Muscle of arm (tissue), 12 donors: ENCODE data around the gene RPH3AL. TPM values are rescaled to one million over a fixed set of nuclear protein-coding genes. Genes with fewer than 3 reads are reported as not detected.
"Not testable (repeated sequence)": the region's sequence is repeated elsewhere in the genome, so short reads cannot be mapped to it uniquely, and the experiment has no call there.

Source experiments
- DNase-seq: peaks from one replicate; pipeline ENCODE4 v3.0.0-alpha.2; 2013
- polyA plus RNA-seq, 12 donors: library from polyadenylated mRNA; unstranded; fragments of 120-200 nt; gene quantifications; one replicate each; pipeline ENCODE4 v1.2.1, GENCODE V29; 2013; ENCODE audit not compliant: insufficient read length in 12 of 12

Gene RPH3AL
- polyA plus RNA-seq, 12 donors, result 2.5 to 16.6 (median 4.4) TPM; not detected in 1

DNA sequence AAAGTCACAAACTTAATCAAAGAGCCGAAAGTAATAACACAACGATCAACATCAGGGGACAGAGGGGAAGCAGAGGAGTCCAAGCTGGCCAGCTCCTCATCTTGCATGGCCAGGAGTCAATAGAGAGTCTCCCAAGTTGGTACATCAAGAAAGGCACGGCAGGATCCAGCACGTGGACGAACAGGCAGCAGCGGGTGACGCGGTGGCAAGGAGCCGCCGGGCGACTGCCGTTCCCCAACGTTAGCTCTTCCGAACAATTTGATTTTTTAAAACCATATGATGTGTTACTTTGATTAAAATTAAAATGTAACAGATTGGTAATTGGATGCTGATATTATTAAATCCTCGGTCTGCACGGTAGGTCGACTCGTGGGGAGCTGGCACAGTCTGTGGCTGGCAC, 89.3 kb downstream of the RPH3AL start:
- DNase-seq, result no peak

DNA sequence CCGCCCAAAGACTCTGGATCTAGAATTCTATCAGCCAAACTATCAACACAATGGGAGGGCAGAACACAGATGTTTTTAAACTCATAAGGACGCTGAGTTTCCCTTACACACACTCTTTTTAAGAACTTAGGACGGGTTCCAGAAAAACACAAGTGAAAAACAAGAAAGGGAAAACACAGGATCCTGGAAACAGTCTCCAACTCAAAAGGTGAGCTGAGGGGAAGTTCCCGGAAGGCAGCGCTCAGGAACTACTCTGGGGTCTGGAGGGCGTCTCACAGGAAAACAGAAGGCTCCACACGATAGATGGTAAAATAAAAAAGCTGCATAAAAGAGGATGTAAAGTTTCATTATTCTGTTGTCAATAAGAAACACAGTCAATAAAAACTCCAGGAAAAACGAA, 91.0 kb downstream of the RPH3AL start:
- DNase-seq, result no peak

DNA sequence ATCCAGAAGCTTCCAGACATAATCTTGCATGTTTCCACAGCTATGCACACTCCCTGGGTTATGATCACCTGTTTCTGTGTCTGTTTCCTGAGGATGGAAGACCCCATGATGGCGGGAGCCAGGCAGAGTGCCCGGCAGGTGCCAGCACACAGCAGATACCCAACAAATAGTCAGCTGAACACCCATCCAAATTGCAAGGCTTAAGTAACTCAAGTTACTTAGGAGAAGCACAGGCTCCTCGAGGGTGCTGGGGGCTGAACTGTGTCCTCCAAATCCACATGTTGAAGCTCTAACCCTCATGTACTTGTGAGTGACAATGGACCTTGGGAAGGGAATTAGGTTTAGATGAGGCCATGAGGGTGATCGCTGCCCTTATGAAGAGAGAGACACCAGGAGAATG, 91.7 kb downstream of the RPH3AL start:
- DNase-seq, result no peak

DNA sequence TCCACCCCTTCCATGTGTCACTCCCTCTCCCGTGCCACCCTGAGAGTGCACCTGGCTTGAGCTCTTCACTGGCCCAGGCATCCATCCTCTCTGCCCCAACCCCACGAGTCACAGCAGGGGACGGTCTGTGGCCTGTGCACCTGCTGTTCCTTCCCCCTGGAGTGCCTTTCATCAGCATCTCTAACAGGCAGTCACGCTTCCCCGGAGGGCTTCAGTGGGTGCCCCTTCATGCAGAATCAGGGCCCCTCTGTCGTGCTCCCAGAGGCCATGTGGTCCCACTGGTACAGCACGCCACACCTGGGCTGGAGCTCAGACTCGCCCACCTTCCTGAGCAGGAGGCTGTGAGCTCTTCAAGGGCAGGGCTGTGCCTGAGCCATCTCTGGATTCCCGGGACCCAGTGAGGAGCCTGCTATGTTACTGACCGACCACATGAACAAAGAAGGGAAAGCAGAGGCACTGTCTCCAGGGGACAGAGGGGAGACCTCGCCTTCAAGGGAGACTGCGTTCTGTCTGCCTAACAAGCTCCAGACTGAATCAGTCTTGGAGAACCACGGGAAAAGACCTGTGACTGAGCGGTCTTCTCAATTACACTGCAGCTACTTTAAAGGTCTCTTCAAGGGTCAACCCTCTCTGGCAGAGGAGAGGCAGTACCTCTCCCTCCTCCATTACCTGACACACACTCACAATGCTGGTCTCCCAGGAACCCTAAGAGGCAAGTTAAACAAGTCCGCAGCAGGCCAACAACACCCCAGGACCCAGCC, 92.4 kb downstream of the RPH3AL start:
- DNase-seq, result no peak

DNA sequence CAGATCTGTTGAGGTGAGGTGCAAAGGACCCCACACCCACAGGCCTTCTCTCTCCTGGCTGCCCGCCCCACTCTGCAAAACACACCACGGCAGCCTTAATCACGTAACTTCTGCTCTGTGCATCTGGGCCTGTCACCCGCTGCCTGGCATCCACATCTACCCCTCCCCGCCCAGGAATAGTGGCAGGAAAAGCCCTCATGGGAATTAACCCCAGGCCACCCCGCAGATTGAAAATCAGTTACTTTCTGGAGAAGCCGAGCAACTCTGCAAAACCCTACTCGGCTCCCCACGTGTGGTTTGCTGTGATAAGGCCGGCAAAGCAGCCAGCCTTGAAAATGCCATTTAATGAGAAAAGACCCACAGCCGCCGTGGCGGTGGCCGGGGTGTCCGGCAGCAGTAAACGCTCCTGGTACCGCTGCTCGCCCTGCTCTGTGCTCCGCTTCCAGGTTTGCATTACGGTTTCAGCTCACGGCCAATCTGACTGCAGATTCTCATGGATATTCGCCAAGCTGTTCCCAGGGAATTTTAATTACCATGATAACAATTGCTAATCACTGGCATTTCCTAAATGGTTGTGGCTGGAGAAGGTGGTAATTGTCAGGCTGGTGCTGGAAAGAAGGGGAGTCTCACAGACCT, 93.1 kb downstream of the RPH3AL start:
- DNase-seq, result no peak

DNA sequence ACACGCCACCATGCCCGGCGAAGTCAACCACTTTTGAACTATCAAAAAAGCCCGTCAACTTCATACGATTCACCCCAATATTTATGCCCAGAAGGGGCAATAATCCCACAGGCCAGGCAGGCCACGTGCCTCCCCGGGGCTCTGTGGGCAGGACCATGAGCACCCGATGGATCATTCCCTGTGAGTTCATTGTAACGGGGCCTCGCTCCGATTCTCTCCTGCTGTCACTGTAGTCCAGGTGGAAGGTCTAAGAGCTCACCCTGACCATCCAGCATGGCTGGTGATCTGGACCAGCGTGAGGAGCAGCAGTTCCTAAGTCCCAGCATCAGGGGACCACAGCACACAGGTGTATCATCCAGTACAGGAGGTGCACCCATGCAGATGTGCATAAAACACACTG, 93.7 kb downstream of the RPH3AL start:
- DNase-seq, result no peak

DNA sequence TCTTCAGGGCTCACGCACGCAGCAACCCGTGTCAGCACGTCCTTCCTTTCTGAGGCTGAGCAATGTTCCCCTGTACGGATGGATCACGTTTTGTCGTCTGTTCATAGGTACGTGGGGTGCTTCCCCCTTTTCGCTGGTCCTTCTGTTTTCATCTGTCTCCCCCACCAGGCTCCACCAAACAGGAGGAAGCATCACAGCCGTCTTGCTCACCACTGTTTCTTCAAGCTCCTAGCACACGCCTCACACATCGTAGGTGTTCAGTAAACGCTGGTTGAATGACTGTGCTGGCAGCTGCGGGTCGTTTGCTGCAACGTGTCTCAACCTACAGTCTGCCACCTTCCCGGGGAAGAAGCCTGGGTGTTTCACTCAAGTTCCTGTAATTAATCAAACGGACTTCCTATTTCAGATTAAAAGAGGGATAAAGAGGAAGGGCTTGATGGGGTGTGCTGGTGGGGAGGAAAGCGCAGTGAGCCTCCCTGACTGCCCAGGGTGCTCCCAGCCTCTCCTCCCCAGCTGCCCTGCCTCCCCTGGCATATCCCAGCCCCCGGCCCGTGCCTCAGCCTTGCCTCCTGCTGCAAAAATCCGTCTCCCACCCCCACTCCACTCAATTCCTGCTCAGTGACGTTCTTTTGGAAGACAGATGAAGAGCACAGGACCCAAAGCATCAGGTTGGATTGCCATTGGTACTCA, 94.4 kb downstream of the RPH3AL start:
- DNase-seq, result no peak

DNA sequence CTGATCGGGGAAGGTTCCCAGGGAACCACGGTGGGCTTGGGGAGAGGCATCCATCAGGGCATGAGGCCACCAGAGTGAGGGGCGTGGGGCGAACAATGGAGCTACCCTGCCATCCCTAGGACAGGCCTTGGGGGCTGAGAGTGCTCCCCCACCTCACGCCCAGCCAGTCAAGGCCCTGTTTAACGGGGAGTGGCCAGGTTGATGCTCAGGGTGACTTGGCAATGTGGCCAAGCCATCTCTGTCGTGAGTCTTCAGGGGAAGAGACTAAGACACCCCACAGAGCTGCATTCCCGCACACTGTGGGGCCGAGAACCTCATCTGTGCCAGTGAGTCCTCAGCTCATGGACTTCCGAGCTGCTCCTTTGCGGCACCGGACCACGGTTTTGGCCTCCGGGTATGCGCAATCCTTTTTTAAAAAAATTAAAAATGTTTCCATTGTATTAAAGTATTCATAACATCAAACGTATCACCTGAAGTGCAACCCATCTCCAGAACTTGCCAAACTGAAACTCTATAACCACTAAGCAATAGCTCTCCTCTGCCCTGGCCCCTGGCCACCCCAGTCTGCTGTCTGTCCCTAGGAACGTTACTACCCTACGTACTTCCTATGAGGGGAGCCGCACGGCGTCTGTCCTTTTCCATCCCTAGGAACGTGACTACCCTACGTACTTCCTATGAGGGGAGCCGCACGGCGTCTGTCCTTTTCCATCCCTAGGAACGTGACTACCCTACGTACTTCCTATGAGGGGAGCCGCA, 99.3 kb downstream of the RPH3AL start:
- DNase-seq, result no peak

DNA sequence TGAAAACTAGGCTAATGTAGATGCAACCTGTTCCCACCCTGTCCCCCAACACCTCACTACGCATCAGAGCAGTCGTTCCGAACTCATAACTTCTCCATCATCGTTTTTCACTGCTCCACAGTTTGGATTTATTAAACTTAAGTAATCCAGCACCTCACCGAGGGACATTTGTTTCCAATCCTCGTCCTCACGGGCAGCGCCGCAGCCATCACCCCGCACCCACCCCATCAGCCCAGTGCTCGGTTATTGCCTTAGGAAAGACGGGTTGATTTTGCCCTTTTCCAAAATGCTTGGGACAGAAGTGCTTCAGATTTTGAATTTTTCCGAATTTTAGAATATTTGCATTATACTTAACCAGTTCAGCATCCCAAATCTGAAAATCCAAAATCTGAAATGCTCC, 100.2 kb downstream of the RPH3AL start:
- DNase-seq, result no peak

DNA sequence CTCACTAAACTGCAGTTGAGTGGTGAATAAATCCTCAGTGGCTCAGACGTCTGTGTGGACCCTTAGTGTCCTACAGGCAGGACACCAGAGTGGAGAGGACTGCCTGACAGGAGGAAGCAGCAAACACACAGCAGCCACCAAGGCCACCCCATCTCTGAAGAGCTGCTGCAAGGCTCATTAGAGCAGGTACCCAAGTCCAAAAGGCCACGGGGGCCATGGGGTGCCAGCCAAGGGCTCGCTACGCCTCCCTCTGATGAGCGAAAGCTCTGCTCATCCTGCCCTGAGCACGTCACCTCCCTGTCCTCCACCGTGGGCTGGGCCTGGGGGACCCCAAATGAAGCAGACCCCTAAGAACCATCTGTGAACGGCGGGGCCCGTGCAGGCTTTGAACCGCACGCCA, 101.1 kb downstream of the RPH3AL start:
- no peak for DNase-seq

DNA sequence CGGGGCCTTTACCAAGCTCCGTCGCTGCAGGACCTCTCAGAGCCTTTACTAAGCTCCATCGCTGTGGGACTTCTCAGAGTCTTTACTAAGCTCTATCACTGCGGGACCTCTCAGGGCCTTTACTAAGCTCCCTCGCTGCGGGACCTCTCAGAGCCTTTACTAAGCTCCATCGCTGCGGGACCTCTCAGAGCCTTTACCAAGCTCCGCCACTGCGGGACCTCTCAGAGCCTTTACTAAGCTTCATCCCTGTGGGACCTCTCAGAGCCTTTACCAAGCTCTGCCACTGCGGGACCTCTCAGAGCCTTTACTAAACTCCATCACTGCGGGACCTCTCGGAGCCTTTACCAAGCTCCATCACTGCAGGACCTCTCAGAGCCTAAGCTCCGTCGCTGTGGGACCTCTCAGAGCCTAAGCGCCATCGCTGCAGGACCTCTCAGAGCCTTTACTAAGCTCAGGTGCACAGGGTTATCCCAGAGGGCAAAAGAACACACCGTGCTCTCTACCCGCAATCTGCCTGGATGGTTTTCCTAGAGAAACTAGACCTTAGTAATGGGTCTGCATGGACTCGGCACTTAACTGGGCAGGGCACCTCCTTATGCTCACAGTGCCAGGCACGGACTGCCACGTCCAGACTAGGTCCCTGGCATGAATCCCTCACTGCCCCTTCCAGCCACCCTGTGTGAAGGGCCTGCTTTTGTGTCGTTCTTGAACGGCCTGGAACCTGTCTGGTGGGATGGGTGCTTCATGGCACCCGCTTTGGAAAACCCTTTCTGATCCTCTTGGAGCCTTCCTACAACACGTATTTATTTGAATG, 101.9 kb downstream of the RPH3AL start:
- DNase-seq, result no peak

DNA sequence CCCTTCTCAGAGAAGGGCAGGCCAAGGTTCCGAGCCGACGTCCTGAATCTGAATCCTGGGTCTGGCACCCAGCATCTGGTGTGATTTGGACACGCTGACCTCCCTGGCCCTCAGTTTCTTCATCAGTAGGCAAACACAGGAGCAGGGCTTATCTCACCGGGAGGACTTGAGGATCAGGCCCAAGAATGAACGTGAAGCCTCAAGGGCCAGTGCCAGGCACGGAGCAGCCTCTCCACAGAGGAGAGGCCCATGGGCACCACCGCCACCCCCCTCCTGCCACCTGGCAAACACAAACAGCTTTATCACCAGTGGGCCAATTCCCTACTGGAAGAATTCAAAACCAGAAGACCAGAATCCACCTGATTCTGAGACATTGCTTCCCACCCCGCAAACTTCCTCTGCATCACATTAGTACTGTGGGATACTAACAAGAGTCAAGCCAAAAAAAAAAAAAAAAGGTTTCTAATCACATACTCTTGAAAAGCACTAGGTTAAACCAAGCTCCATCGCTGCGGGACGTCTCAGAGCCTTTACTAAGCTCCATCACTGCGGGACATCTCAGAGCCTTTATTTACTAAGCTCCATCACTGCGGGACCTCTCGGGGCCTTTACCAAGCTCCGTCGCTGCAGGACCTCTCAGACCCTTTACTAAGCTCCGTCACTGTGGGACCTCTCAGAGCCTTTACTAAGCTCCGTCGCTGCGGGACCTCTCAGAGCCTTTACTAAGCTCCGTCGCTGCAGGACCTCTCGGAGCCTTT, 103.2 kb downstream of the RPH3AL start:
- DNase-seq, result no peak

DNA sequence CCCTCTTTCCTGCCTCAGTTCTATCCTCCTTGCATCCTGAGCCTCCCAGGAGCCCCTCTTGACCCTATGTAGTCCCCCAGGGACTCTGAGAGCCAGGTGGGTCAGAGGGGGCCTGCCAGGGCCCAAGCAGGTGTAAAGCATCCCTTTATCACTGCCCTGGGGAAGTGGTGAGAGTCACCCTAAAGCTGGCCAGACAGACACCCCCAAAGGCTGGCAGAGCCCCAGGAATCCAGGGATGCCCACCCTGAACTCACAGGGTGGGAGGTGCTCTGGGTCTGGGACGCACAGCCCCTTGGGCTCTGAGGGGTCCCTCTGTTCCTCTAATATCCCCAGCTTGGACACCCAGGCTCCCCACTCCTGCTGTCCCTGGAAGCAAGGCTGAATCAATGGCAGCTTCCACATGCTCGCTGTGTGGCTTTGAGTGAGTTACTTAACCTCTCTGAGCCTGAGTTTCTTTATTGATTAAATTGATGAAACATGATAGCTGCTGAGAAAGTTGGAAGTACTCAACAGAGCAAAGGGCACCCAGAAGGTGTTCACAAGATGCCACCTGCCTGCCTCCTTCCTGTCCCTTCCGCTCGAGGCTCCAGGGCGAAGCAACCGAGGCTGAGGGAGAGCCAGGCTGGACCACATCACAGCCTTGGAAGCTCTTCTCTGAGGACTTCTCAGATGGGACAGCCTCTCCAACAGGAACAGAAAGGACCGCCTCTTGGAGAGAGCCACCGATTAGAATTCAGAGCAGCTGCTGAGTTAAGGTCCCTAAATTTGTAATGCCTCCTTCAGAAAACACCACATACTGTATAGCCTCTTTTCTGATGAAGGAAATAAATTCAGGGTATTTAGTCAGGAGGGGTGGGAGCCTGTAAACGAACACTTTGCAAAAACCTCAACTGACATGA, 104.0 kb downstream of the RPH3AL start:
- DNase-seq, result no peak

DNA sequence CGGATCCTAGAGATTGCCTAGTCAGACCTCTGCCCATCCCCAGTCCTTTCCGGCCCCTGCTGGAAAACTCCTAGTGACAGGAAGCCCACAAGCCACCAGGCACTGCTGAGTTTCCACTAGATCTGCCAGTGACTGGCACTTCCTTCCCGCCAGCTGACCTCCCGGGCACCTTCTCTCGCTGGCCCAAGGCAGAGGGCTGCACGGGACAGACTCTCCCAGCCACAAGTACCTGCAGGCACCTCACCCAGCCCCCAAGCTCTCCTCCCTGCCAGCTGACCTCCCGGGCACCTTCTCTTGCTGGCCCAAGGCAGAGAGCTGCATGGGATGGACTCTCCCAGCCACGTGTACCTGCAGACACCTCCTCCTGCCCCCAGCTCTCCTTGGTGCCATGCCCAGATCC, 104.8 kb downstream of the RPH3AL start:
- no peak for DNase-seq

DNA sequence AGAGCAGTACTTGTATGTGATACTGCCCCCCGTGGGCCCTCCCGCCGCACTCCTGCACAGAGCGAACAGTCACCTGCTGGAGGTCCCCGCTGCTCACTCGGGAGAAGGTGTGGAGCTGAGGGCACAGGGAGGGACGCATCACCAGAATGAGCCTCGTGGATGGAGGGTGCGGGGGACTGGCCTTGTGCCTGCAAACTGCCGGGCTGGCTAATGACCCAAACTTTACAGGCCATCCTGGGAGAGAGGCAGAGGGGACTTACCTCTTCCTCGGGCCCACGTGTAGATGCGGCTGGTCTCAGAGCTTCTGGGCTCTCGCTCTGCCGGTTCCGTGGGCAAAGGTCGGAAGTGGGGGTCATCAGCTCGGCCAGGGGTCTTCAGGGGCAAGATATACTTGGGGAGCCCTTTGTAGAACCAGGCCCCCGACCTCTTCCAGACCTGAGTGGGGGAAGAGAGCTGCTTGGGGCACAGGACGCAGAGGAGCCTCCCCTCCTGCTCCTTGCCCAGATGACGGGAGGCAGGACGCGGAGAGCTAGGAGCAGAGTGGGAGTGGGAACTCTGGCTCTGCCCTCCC, 105.7 kb downstream of the RPH3AL start:
- DNase-seq, result no peak

DNA sequence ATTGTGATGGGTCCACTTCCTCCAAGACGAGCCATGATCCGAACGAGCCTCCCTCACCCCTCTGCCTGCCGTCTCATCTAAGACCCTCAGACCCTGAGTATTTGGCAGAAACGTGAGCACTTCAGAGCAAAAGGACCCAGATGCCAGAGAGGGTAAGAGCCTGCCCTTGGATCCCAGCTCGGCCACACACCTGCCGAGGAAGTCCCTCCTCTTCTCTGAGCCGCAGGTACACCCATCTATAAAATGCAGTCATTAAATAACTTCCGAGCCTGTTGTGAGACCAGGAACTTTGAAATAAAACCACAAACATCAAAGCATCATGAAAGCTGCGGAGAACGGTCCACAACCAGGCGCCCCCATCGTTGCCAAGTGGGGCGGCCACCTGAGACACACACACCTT, 106.4 kb downstream of the RPH3AL start:
- DNase-seq, result no peak

DNA sequence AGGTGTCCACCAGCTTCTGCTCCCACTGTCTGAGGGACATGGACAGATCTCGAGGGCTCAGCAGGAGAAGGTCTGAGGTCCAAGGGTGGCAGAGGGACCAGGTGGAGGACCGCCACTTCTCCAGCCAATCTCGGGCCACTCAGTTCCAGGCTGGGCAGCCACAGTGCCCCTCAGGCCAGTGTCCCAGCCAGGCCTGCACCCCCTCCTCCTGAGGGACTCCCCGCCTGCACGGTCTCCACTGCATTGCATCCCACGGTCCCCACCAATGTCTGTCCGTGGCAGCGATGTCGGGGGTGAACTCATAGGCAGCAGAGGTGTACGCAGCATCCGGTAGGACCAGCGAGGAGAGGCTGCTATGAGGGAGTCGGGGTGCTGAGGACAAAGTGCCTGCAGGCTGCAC, 107.0 kb downstream of the RPH3AL start:
- no peak for DNase-seq

DNA sequence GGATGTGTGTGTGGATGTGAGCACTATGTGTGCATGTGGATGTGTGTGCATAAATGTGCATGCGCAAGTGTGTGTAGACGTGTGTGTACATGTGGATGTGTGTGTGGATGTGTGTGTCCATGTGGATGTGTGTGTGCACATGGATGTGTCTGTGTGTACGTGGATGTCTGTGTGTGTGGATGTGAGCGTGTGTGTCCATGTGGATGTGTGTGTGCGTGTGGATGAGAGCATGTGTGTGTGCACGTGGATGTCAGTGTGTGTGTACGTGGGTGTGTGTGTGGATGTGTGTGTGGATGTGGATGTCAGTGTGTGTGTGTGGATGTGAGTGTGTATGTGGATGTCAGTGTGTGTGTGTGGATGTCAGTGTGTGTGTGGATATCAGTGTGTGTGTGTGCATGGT, 107.6 kb downstream of the RPH3AL start:
- no peak for DNase-seq

DNA sequence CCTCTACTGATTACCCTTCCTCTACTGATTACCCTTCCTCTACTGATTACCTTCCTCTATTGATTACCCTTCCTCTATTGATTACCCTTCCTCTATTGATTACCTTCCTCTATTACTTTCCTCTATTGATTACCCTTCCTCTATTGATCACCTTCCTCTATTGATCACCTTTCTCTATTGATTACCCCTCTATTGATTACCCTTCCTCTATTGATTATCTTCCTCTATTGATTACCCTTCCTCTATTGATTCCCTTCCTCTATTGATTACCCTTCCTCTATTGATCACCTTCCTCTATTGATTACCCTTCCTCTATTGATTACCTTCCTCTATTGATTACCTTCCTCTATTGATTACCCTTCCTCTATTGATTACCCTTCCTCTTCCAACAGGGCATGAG, 108.7 kb downstream of the RPH3AL start:
- not testable (repeated sequence) for DNase-seq

DNA sequence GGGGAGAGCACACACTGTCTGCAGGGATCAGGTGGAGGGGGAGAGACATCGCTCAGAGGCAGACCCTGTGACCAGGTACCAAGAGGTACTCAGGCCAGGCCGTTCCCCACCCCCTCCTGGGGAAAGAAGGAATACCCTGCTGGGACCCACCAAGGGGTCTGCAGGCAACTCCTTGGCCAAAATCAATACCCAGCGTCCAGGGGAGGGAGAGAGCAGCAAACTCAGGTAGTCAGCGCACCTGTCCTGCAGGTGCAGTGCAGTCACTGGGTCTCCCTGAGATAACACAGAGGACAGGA, 113.7 kb downstream of the RPH3AL start:
- no peak for DNase-seq
